PC-3 (cell line): ENCODE data around the gene CD48.

Source experiments
- CTCF ChIP-seq: fragments of 300-600 bp; sonication (generic); conservative IDR thresholded peaks from 2 replicates; pipeline ENCODE4 v1.5.1; 2017; ENCODE audit warnings: antibody characterized with exemption, low read depth, mild to moderate bottlenecking, low read length
- EZH2 ChIP-seq: fragments of 300-600 bp; sonication (generic); IDR thresholded peaks from one replicate; pipeline ENCODE4 v1.6.1; 2017; ENCODE audit warnings: antibody characterized with exemption, mild to moderate bottlenecking, low read length; ENCODE audit not compliant: unreplicated experiment

GRCh38 chr1:160665330-160666078, 46.1 kb downstream of the CD48 start:
- TF ChIP-seq EZH2 = no peak
- no peak for TF ChIP-seq CTCF
